A673 (cell line): Measurements from ENCODE around the gene RASA3.

Experiments used
- CTCF ChIP-seq: fragments of 300-800, 200-600 bp; sonication (generic); conservative IDR thresholded peaks from 2 replicates; pipeline ENCODE4 v1.5.1; 2017; ENCODE audit warnings: low read depth, mild to moderate bottlenecking, antibody characterized with exemption, low read length, moderate library complexity, mixed read lengths
- EZH2 ChIP-seq: fragments of 200-600 bp; sonication (generic); IDR thresholded peaks from 2 replicates; pipeline ENCODE4 v1.6.1; 2017; ENCODE audit warnings: borderline replicate concordance, low read depth, mild to moderate bottlenecking, mixed read lengths, antibody characterized with exemption, low read length; ENCODE audit not compliant: poor library complexity, severe bottlenecking

- TF ChIP-seq CTCF: no peak
- TF ChIP-seq EZH2: no peak
Measured at GRCh38 chr13:114058051-114058867, 74.2 kb downstream of the RASA3 start.
